Hematopoietic multipotent progenitor cell treated with erythropoietin and hydrocortisone succinate and interleukin-3 and kit ligand, for 4 days (in vitro differentiated cells): Measurements from ENCODE around the gene PBX3.
A peak's percentile ranks its signal among the peaks of the same experiment; 100 is the strongest.

Experiments used
- DNase-seq: peaks from one replicate; pipeline ENCODE4 v3.0.0-alpha.2; 2015

PBX3 gene

DNA sequence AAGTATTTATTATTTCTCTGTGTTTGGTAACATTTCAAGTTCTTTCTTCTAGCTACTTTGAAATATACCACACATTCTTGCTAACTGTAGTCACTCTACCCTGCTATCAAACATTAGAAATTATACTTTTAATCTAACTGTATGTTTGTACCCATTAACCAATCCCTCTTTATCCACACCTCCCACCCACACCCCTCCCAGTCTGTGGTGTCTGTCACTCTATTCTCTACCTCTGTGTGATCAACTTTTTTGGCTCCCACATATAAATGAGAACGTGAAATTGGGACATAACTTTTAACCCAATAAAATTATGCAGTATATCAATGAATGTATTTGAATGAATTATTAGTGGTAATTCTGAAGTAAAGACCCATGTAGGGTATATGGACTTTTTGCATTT lies 79.7 kb downstream of the PBX3 start:
- no peak for DNase-seq

DNA sequence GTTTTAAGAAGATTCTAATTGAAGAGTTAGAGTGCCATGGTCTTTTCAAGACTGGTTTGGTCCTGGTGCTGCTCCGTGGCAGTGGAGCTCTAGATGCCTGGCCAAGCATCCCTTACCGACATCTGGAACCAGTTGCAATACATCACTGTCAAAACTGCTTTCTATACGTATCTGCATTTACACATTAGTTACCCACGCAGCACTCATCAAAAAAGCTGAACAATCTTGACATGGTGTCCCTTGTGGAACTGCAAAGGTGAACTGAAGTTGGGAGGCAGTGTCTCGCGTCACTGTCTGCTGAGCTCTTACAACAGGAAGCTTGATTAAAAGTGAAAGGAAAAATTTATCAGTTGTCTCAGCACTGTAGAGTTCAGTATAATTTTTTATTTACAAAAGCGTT lies 82.6 kb downstream of the PBX3 start:
- DNase-seq = peak; percentile 77

DNA sequence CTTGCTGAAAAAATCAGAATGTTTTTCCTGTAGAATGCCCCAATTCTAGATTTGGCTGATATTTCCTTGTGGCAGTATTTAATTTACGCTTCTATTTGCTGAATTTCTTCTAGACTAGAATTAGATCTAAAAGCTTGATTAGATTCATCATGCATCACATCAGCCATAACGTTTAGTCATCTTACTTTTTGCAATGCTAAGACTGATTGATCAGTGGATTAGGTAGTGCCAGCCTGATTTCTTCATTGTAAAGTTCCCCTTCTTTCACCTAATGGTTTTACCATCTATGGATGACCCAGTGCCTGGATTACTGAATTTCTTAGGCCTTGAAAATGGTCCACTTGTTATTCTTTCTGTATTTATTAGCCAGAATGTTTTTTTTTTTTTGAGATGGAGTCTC lies 83.9 kb downstream of the PBX3 start:
- DNase-seq = peak; percentile 44

DNA sequence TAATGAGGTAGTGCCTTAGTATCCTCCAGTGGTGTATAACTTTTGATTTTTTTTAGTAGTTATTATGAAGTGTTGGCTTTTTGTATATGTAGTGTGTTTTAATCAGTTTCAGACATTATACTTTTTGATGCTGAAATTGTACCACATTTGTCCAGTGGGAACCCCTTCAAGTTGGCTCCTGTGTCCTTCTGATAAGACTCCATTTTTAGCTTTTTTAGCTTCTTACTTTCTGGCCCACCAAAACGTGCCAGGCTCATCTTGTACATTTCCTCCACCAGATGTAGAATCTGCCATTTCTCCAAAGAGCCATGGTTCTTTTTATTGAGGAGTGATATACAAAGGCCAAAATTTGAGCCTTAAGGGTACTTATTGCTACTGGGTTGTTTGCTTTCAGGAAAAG lies 84.4 kb downstream of the PBX3 start:
- peak; percentile 80 for DNase-seq

DNA sequence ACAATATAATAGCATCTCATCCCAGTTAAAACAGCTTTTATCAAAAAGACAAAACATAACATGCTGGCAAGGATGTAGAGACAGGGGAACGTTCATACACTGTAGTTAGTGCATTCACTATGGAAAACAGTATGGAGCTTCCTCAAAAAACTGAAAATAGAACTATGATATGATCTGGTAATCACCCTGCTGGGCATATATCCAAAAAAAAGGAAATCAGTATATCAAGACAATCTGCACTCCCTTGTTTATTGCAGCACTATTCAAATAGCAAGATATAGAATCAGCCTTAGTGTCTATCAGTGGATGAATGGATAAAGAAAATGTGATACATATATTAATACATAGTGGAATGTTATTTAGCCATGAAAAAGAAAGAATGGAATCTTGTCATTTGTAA lies 88.5 kb downstream of the PBX3 start:
- no peak for DNase-seq

DNA sequence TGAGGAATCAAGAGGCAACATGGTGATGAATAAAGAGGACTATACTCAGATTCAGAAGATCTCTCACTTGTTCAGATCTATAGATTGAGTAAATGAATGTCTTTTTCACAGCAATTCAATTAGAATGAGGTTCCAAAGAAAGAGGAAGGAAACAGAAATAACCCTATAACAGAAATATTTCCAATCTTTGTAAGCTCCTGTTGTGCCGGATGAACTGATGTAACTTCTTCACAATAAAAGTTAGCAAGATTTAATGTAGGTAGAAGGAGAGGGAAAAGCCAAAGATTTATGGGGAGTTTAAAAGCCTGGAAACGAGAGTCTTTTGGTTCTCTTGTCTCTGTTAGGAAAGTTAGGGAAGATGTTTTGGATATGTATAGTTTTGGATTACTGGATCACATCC lies 92.1 kb downstream of the PBX3 start:
- DNase-seq = peak; percentile 75

DNA sequence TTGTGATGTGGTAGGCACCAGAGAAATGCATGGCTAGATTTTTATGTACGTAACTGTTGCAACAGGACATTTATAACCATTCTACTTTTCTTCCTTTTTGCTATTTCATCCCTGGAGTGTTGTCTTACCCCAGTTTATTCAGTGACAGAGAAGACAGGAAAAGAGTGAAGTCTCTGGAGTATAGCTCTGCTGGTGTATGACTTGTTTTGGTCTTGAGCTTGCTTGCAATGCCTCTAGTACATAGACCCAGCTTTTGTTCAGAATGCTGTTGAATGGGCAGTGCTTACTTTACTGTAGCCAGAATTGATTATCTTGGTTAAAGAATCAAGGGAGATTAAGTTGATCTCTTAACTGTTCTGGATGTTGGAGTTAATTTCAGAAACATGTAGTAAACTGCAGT lies 94.3 kb downstream of the PBX3 start:
- no peak for DNase-seq

DNA sequence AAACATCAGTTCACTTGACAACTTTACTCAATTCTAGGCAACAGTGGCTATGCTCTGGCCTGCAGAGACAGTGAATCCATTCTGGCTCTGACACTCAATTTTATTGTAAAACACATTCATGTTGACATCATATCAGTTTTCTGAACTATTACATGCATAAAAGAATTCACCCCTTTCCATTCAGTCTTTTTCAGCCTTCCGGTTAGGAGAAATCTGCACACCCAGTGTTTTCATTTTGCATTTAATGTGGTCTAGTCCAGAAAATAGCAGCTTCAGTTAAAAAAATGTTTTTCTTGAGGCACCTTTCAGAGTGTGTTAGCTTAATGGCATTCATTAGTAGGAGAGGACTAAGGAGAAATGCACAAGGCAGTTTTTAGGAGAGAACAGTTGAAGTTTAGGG lies 95.1 kb downstream of the PBX3 start:
- no peak for DNase-seq

DNA sequence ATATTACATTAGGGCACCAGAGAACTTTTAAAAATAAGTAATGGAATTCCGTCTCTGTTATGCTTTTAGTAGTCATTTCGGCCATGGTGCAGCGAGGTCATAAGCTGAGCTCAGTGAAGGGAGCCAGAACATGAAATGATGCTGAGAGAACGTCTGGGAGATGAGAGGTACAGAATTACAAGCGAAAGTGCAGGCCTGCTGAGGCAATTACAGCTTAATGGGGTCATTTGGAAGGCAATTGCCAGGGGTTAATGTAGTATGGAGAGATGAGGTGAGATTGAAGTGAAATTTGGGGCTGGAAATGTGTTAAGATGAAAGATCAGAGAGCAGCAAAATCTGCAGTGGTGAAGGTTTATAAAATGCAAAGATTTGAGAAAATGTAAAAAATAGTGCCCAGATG lies 96.5 kb downstream of the PBX3 start:
- no peak for DNase-seq

DNA sequence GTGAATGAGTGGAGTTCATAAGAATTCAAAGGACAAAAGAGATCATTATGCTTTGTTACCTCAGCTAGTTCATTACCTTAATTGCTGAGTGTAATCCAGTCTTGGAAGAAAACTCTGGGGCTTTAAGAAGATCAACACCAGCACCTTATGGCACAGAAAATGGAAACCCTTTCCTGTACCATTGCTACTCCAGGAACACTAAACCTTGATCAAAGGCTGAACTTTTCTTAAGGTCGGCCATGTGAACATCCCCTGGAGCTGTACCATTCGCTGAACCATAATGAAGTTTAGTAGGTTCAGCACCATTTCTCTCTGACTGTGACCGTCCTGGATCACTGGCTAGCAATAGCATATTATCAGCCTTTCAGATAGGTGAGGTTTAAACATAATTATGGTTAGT lies 97.4 kb downstream of the PBX3 start:
- no peak for DNase-seq

DNA sequence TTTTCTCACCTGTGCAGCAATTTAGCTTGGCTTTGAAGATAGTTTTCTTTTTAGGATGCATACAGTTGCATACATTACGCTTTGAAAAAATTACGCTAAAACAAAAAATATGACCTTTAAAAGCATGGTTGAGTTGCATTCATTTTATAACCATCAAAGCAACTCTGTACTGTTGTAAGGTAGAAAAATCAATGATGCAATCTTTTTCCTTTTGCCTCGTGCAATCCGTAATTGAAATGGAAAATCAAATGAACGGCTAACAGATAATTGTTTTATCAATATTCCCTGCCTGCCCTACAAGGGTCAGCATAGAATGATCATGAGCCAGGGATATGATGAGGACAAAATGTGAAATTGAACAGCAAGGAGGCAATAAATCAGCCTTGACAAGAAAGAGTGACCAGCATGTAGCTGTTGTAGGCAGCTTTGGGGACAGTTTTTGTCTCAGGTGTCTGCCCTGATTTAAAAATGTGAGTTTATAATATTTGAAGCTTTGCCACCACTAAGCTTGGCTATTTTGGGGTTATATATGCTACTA lies 98.2 kb downstream of the PBX3 start:
- DNase-seq = no peak

DNA sequence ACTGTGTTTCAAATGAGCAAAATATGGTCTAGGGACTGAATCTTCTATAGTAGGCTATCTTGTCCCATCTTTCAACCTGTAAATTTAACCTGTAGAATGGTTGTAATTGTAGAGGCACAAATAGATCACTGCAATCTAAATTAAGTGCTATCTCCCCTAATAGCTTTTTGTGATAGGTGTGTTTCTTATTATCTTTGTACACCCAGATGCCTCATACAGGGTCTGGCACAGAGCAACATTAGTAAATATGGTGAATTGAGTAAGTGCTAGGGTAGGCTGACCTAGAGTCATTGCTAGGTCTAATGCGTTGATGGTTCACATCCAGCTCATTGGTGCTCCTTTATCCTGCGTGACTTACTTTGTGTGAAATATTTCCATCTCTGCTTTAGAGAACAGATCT lies 100.6 kb downstream of the PBX3 start:
- no peak for DNase-seq

DNA sequence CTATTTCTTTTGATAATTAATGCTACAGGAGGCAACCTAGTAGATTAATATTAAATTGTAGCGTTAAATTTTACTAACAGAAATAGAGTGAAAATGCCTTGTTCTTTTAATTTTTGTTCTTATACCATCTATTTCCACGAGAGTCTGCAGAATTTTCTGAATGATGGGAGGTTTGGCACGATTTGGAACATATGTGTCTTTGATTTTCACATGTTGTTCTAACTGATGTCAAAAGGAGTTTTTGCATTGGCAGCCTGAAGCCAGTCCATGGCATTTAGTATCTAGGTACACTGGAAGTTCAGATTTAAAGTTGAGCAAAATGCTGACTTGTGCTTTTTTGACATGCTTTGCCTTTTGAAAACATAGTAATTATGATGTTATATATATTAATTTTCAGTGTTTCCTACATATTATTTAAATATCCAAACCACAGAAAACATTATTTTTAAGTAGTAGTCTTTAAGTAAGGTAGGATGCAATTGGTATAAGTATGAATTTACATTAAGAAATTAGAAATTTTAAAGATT lies 103.0 kb downstream of the PBX3 start:
- no peak for DNase-seq

DNA sequence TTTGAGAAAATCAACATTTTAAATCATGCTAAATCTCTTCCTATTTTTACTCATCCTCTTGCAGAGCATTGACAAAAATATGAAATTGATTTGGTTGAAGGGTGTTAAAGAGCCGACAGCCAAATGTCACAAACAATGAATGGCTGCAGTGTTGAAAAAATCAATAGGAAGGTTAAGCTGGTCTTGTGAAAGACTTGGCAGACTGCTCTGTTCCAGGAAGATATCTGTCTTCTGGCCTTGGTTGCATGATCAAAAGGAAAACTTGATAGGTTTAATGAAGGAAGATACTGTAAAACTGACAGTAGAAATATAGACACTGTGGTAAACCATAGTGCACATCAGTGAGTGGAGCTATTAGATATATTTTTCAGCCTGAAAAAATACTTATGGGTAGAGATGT lies 103.6 kb downstream of the PBX3 start:
- DNase-seq = no peak

DNA sequence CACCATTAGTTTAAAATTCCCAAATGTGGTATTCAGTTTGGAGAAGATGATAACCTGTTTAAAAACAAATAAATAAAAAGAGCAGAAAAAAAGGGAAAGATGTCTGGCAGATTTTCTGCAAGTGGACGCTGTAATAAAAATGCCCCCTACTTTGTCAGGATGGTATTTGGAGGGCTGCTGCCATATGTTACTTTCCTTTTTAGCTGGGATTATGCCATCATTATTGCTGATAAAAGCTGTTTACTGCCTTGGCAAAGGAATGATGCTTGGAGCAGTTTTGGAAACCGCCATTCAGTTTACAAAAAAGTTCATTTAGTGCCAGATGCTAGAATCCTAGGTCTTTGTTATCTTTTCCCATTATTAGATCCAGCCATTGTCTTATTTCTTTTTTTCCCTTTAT lies 104.8 kb downstream of the PBX3 start:
- DNase-seq = no peak

DNA sequence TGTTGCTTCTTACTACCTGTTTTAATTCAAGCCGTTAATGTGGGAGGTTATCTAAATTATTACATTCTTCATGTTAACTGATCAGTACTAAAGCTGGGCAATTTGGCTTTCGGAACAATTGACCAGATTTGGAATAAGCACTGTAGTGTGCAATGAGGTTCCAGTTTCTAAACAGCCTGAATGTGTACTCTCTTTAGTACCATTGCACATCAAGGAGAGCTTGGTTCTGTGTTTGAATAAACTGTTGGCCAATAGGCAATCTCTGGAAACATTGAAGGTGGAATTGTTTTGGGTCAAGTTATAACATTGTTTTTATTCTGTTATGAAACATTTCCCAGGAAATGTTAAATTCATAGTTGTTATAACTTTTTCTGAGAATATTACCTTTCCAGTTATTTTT lies 105.2 kb downstream of the PBX3 start:
- DNase-seq = no peak

DNA sequence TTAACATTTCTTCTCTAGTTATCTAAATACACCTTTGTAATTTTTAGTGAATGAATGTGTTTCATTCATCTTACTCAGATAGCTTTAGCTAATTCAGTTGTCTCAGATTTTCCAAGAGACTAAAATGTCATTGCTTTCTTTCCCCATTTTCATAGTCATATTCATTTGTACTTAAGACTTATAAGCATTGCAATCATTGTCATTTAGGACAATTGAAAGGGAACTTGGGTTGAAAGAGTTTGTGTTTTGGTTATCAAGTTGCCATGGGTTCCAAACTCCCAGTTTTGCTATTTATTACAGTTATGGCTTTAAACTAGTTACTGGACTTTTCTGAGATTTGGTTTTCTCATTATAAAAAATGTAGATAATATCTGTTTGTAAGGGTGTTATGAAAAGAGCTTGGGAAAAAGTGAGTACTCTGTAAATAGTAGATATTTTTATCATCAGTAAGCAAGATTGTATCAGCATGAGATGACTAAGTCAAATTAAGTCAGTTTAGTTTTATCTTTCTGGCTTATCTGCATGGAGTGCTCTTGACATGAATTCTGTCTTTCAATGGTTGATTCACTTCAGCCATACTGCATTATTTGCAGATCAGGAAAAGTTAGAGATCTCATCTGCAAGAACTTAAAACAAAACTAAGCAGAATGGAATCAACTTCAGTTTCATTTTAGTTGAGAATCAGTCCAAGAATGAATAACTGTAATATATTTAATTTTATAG lies 107.5 kb downstream of the PBX3 start:
- DNase-seq = no peak

DNA sequence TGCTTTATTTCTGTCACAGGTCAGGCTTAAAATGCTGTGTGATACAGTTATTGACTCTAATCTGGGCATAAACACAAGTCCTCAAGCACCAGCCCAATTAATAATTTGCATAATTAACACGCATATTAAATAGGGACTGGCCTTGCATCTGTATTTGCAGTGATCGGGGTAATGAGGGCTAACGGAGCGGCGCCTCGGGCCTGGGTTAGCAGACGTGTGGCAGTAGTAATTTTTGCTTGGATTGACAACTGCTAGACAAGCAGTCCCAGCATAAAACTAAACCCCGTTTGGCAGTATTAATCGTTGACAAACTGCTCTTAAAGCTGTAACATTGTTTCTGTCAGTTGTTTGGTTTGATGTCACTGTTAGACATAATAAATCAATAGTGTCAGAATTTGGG lies 109.2 kb downstream of the PBX3 start:
- DNase-seq = no peak

DNA sequence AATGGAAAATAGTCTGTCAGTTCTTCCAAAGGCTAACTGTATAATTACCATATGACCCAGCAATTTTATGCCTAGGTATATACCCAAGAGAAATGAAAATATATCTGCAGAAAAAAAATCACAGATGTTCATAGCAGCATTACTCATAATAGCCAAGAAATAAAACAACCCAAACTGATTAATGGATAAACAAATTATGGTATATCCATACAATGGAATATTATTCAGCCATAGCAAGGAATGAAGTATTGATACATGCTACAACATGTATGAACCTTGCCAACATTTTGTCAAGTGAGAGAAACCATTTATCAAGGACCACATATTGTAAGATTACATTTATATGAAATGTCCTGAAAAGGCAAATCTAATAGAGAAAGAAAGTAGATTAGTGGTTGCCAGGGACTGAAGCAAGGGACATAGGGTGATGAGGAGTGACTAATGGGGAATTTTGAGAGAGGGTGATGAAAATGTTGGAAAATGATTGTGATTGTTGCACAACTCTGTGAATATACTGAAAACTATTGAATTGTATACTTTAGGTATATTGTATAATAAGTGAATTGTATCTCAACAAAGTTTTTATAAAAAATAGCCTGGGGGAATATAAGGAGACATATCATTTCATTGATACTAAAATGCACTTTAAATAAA lies 114.4 kb downstream of the PBX3 start:
- DNase-seq = no peak

DNA sequence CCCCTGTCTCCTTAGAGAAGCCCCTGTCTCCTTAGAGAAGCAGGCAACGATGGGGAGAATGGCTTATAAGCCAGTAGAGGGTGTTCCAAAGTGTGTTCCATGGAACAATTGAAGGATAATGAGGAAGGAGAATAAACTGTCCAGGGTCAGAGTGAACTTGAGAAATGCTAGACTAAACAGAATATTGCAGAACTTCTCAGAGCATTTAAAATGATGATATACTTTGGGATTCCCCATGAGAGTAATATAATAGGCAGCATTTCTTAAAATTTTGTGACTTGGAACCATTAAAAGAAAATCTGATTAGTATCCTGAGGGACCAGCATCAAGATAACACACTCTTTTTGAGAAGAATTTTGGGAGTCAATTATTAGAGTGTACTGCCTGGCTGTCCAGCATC lies 116.8 kb downstream of the PBX3 start:
- DNase-seq = no peak

DNA sequence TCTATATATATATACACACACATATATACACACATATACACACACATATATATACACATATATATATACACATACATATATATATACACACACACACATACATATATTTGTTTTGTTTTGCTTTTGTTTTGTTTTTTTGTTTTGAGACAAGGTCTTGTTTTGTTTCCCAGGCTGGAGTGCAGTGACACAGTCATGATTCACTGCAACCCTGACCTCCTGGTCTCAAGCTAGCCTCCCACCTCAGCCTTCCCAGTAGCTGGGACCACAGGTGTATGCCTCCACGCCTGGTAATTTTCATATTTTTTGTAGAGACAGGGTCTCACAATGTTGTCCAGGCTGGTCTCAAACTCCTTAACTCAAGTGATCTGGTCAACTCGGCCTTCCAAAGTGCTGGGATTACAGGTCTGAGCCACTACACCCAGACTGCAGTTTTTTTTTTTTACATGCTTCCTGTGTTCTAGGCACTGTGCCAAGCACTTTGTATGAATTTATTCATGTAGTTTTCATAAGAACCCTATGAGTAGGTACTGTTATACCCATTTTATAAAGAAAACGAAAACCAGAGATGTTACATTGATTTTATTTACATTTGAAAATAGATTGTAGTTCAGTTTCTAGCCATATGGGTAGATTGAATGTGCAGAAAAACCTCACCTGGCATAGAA lies 120.7 kb downstream of the PBX3 start:
- DNase-seq = peak; percentile 53

DNA sequence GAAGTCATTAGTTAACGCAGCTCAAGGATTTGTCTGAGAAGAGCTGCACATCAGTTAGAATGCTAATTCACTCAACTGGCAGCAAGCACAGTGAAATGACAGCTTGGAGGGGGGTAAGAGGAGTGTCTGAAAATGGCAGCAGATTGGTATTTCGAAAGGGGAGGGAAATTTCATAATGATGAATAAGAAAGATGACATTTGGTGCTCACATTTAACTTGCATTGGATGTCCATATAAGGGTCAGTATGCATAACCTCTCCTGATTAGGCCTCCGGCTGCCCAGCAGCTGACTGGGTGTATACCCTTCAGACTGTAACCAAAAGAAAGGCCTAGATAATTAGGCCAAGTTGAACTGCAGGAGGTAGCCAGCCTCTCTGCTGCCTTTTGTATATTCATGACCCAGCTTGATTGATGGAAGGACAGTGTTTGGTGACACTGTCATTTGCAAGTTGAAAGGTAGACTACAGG lies 131.0 kb downstream of the PBX3 start:
- peak; percentile 28 for DNase-seq

DNA sequence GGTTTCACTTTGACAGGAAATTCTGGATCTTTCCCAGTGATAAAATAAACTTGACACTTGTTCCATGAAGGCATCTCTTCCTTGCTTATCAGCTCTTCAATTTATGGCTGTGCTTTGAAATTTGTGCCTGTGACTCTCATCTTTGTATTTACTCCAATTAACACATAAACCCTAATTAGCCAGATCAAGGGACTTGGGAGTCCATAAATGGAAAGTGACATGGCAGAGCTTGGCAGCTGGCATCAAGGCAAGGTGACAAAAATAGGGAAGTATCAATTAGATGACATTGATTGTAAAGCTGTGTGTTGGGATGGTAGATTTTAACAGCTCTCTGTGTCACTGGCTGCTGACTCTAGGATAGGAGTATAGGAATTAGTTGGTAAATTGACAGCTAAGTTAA lies 133.9 kb downstream of the PBX3 start:
- no peak for DNase-seq
